Germinal center (tissue), 1 donor: Measurements from ENCODE around the gene XRN1.
"Not testable (repeated sequence)": the region's sequence is repeated elsewhere in the genome, so short reads cannot be mapped to it uniquely, and the experiment has no call there.

ENCODE experiments used
- DNase-seq: peaks from one replicate; pipeline ENCODE4 v3.0.0; 2012; ENCODE audit warnings: mixed read lengths, low spot score

The XRN1 gene

DNA sequence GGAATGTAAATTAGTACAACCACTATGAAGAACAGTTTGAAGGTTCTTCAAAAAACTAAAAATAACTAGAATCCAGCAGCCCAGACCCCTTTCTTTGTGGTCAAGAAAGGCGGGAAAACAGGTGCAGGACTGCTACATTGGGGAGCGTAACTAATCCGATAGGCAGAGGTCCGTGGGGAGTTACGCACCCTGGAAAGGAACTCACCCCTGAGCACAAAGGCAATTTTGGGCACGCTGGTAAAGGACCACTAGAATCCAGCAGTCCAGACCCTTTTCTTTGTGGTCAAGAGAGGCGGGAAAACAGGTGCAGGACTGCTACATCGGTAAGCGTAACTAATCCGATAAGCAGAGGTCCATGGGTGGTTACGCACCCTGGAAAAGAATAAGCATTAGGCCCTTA lies 9.7 kb downstream of the XRN1 start:
- DNase-seq, result not testable (repeated sequence)

GRCh38 chr3:142436951-142437585 lies 10.8 kb downstream of the XRN1 start:
- DNase-seq, result no peak

GRCh38 chr3:142434503-142434902 lies 13.3 kb downstream of the XRN1 start:
- no peak for DNase-seq

GRCh38 chr3:142433110-142433509 lies 14.7 kb downstream of the XRN1 start:
- DNase-seq, result no peak

- DNase-seq, result no peak
Measured at GRCh38 chr3:142429582-142429981, 18.3 kb downstream of the XRN1 start.

GRCh38 chr3:142424754-142425153 lies 23.1 kb downstream of the XRN1 start:
- no peak for DNase-seq

DNA sequence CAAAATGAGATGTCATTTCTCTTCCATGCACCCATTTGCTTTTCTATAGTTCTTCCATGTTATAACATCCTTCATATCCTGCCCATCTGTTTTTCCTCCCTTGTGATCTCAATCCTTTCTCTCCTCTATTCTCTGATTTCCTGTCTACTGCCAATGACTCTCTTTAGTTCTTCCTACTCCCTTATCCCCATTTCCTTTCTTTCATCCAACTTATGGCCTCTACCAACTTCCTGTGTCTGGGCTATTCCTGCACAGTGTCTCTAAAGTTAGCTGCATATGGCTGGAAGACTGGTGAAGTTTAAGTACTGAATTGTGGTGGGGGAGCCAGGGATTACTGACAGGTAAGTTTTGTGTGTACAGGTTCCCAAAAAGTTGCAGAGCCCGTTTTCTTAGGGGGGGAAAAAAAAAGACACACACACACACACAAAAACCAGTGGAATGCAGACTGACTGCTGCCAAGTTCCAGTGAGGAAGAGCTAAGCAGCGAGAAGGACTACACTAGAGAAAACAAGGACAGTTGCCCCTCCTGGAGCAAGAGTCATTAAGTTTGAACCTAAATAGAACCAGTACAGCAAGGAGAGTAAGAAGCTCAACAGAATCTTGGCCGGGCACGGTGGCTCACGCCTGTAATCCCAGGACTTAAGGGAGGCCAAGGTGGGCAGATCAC lies 28.8 kb downstream of the XRN1 start:
- no peak for DNase-seq

DNA sequence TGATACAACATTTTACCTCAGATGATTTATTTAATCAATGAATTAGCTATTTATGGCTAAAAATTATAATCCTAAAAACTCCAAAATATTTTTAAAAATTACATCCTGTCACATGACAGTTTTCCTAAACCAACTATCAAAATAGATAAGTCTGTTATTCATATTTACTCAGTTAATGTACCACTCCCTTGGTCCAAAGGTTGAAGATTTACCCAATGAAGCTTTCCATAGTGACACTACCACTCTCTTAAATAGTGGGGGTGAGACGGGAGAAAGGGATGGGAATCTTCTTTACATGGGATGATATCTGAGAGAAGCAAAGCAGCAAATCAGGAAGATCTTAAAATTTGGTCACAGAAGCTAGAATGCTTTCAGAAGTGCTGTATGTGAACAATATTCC lies 30.5 kb downstream of the XRN1 start:
- DNase-seq, result no peak

DNA sequence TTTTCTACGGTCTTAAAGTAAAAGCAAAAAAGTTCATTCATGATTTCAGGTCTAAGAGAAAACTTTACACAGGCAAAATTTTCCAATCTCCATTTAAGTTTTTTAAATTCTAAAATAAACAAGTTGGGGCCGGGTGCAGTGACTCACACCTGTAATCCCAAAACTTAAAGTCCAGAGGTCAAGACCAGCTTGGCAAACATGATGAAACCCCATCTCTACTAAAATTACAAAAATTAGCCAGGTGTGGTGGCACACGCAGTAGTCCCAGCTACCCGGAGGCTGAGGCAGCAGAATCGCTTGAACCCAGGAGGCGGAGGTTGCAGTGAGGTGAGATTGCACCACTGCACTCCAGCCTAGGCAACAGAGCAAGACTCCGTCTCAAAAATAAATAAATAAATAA lies 47.3 kb downstream of the XRN1 start:
- not testable (repeated sequence) for DNase-seq

DNA sequence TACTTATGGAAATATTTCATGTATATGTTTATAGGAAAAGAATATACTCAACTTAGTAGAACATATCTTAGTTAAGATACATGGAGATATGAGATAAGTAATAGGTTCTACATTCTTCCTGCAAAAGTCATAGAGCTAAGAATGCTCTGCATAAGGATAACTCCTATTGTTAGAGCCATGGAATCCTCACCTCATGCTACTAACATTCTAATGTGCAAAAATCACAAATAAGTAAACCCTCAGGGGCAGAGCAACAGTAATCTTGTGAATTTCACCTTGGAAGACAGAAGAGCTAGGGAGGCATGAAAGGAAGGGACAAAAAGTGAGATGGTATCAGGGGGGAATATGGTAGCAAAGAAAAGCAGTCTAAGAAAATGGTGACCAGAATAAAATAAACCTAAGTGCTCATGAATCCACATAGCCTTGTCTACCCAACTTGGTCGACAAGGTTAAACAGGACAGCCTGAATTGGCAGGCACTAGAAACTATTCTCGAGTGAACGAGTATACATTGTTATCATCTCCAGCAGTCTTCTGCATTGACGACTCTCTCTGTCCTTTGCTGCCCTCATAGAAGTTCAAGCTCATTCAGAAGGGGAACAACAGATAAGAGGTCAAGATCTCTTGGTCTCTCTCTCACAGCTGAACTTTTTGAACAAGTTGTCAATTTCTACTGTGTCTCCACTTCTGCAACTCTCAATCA lies 52.8 kb downstream of the XRN1 start:
- no peak for DNase-seq

- no peak for DNase-seq
Measured at GRCh38 chr3:142385078-142385477, 62.8 kb downstream of the XRN1 start.

GRCh38 chr3:142374687-142375086 lies 73.2 kb downstream of the XRN1 start:
- DNase-seq, result no peak

- not testable (repeated sequence) for DNase-seq
Measured at GRCh38 chr3:142369576-142369975, 78.3 kb downstream of the XRN1 start.

DNA sequence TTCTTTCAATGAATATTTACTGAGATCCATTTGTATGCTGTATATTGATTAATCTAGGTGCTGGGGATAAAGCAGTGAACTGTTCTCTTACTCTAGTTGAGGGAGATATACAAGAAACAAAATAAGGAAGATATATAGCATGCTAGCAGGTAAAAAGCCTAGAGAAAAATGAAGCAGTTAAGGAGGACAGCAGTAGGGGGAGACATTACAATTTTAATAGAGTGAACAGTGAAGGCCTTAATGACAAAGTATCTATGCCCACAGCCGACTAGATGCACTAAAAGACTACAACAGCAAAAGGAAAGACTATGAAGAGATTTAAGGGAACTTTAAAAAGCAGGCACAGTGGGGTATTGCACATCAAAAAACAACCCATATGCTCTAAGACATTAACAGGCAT lies 81.4 kb downstream of the XRN1 start:
- peak; percentile 3 for DNase-seq

- DNase-seq, result no peak
Measured at GRCh38 chr3:142363936-142364467, 83.8 kb downstream of the XRN1 start.

- DNase-seq, result not testable (repeated sequence)
Measured at GRCh38 chr3:142363433-142363832, 84.4 kb downstream of the XRN1 start.

- no peak for DNase-seq
Measured at GRCh38 chr3:142359367-142359766, 88.5 kb downstream of the XRN1 start.

DNA sequence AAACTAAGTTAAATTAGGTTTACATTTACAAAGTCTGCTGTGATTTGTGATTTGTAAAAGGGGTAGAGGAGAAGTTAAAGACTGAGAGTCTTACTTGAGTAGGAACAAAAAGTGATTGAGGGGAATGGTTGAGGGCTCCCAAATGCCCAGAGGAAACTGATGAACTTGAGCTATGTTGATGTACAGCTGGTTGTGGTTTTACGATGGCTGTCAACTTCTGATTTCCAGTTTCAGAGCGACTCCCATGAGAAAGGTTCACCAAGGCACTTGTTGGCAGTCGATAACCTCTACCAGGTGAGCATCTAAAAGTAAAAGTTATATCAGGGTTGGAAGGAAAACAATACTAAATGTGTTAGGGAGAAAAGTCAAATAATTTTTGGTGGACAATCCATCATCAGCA lies 91.0 kb downstream of the XRN1 start:
- no peak for DNase-seq

- no peak for DNase-seq
Measured at GRCh38 chr3:142355692-142356091, 92.1 kb downstream of the XRN1 start.

- DNase-seq, result no peak
Measured at GRCh38 chr3:142354076-142354475, 93.8 kb downstream of the XRN1 start.

DNA sequence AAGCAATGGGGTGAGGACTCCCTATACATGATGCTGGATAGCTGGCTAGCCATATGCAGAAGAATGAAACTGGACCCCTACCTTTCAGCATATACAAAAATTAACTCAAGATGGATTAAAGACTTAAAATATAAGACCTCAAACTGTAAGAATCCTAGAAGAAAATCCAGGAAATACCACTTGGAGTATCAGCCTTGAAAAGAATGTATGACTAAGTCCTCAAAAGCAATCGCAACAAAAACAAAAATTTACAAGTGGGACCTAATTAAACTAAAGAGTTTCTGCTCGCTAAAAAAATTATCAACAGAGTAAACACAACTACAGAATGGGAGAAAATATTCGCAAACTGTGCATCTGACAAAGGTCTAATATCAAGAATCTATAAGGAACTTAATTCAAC lies 94.3 kb downstream of the XRN1 start:
- DNase-seq, result no peak

DNA sequence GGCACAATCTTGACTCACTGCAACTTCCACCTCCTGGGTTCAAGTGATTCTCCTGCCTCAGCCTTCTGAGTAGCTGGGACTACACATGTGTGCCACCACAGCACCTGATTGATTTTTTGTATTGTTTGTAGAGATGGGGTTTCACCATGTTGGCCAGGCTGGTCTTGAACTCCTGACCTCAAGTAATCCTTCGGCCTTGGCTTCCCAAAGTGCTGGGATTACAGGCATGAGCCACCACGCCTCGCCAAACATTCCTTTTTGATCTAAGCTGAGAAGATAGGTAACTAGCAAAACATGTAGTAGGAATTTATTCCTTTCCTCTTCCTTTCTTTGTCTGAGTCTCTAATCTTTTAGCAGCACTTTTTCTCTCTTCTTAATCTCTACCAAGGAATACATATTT lies 95.1 kb downstream of the XRN1 start:
- DNase-seq, result not testable (repeated sequence)

- DNase-seq, result no peak
Measured at GRCh38 chr3:142348460-142348859, 99.4 kb downstream of the XRN1 start.
